ENCODE measurements around the gene RPL36A. TPM values are rescaled to one million over a fixed set of nuclear protein-coding genes. Genes with fewer than 3 reads are reported as not detected.

RPL36A gene
- total RNA-seq, 1 donor from 2014 or later, result 147 TPM

DNA sequence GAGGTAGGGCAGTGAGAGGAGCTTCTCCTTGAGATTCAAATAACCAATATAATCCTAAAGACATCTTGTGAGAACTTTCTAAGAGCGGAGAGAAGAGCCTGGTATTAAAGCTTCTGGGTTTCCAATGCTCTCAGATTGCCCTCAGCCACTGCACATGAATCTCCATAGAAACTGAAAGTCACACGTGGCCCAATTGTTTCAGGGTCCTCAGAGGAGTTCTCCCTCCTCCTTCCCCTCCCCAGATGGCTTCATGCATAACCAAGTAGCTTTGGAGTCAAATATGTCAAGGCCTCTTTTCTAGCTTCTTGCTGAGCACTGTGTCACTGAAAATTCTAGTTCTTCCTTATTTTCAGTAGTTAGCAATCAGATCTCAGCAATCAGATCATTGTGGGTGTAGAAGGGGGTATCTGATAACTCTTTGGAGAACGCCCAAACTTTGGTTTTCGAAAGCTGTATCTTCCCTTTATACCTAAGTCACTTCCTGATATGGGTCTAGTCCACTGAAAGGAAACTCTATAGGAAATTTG is 7.1 kb upstream of the RPL36A start:
- H3K9me3 Mint-ChIP-seq (ENCODE audit: unreplicated experiment), result no peaks in the 10 kb centered on the region
- H3K4me1 Mint-ChIP-seq (ENCODE audit: low read depth, unreplicated experiment), result no peaks in the 10 kb centered on the region
- no peak for DNase-seq
- no peaks in the 10 kb centered on the region for H3K36me3 Mint-ChIP-seq (ENCODE audit: unreplicated experiment)
- TF ChIP-seq, protein P1, sequence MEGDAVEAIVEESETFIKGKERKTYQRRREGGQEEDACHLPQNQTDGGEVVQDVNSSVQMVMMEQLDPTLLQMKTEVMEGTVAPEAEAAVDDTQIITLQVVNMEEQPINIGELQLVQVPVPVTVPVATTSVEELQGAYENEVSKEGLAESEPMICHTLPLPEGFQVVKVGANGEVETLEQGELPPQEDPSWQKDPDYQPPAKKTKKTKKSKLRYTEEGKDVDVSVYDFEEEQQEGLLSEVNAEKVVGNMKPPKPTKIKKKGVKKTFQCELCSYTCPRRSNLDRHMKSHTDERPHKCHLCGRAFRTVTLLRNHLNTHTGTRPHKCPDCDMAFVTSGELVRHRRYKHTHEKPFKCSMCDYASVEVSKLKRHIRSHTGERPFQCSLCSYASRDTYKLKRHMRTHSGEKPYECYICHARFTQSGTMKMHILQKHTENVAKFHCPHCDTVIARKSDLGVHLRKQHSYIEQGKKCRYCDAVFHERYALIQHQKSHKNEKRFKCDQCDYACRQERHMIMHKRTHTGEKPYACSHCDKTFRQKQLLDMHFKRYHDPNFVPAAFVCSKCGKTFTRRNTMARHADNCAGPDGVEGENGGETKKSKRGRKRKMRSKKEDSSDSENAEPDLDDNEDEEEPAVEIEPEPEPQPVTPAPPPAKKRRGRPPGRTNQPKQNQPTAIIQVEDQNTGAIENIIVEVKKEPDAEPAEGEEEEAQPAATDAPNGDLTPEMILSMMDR (IDR thresholded peaks at IDR 0.05; ENCODE audit: partially characterized antibody, unreplicated experiment), result no peak
- no peak overlapping the region for H3K27ac Mint-ChIP-seq (ENCODE audit: unreplicated experiment)
- peaks cover 3% of the 10 kb centered on the region for H3K27me3 Mint-ChIP-seq (ENCODE audit: unreplicated experiment)
- no peak overlapping the region for H3K4me3 Mint-ChIP-seq (ENCODE audit: unreplicated experiment)

DNA sequence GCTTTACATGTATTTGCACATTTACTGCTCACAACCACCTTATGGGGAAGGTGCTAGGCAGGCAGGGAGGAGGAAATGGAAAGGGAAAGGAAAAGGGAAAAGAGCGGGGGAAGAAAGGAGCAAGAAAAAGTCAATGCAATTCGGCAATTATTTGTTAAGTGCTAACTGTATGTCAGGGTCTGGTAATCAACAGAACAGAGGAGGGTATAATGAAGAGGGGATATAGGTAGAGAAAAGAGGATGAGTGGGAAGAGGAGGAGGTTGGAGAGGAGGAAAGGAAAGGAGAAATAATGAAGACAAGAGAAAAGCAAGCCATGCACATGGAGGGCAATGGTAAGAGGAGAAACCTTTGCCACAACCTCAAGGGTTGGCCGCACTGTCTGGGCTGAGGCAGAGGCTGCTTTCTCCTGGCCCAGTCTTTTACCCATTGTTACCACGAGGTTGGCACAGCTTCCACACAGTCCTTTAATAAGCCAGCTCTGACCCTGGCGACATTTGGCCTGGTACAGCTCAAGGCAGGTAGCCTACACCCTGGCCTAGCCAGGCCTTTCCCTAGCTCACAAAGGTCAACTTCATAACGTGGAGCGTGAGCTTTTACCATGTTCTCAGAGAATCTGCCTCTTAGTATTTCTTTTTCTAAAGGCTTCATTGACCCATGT is 5.7 kb upstream of the RPL36A start:
- Mint-ChIP-seq H3K9me3 (ENCODE audit: unreplicated experiment) (peaks cover 2% of the 10 kb centered on the region), H3K4me3 (ENCODE audit: unreplicated experiment) (no peak overlapping the region), H3K36me3 (ENCODE audit: unreplicated experiment) (no peaks in the 10 kb centered on the region), H3K27ac (ENCODE audit: unreplicated experiment) (no peak overlapping the region), H3K27me3 (ENCODE audit: unreplicated experiment) (peaks cover 3% of the 10 kb centered on the region), H3K4me1 (ENCODE audit: low read depth, unreplicated experiment) (no peaks in the 10 kb centered on the region)
- TF ChIP-seq, protein P1 (IDR thresholded peaks at IDR 0.05; ENCODE audit: partially characterized antibody, unreplicated experiment), result no peak
- DNase-seq, result no peak

DNA sequence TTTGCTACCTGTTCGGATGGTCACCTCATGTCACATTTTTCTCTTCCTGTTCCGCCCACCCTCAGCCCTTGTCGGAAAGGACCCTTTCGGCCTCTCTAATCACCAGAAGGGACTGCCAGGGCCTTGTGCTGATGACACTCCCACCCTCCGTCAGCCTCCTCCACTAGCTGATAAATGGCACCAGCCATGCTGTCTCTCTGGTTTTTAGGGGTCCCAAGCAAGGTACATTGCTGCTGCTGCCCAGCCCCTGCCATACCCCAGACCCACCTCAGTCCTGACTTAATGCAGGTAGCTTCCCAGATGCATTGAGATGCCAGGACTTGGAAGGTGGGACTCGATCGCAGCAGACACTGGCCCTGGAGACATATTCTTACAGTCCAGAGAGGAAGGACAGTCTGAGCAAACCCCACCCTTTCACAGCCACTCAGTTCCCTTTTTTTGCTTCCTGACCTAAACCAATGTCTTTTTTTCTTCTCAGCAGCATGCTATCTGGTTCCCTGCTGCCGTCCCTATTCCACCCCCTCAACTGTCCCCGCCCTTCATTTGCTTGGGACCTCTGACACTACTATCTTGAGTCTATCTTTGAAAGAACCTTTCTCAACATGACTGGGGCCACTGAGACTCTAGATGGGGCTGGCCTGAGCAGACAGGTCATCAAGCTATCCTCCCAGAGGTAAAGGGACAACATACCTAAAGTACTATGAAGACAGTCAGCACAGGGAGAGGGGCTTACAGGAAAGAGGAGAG is 4.8 kb upstream of the RPL36A start, which contains the start of gene BTK:
Gene BTK, minus strand, starts transcription at position 397 of the 747 bp plus-strand sequence. CDS start 10,907 bp downstream, outside the sequence.
- DNase-seq, result no peak
- TF ChIP-seq, protein P1 (IDR thresholded peaks at IDR 0.05; ENCODE audit: partially characterized antibody, unreplicated experiment), result no peak
- no peaks in the 10 kb centered on the region for H3K36me3 Mint-ChIP-seq (ENCODE audit: unreplicated experiment)
- H3K4me1 Mint-ChIP-seq (ENCODE audit: low read depth, unreplicated experiment), result peaks cover 1% of the 10 kb centered on the region
- H3K27ac Mint-ChIP-seq (ENCODE audit: unreplicated experiment), result no peak within 1 kb of the TSS
- H3K9me3 Mint-ChIP-seq (ENCODE audit: unreplicated experiment), result peaks cover 2% of the 10 kb centered on the region
- H3K27me3 Mint-ChIP-seq (ENCODE audit: unreplicated experiment), result peaks cover 3% of the 10 kb centered on the region
- H3K4me3 Mint-ChIP-seq (ENCODE audit: unreplicated experiment), result no peak within 1 kb of the TSS

DNA sequence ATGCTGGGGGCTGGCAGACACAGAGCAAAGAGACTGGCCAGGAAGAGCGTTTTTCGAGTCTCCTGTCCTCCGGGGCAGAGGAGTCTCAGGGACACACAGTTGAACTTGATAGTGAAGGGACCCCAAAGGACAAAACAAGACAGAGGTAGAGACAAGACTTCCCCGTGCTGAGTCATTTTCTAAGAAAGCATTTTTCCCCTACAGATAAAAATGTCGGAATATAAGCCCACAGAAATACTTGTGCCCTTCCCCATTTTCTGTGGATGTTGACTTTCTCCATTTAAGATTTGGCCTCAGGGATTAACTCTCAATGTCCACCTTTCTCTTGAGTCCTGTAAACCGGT is 4.3 kb upstream of the RPL36A start:
- TF ChIP-seq, protein P1 (IDR thresholded peaks at IDR 0.05; ENCODE audit: partially characterized antibody, unreplicated experiment), result no peak
- Mint-ChIP-seq H3K36me3 (ENCODE audit: unreplicated experiment) (no peaks in the 10 kb centered on the region), H3K4me3 (ENCODE audit: unreplicated experiment) (no peak overlapping the region), H3K9me3 (ENCODE audit: unreplicated experiment) (peaks cover 2% of the 10 kb centered on the region), H3K27ac (ENCODE audit: unreplicated experiment) (no peak overlapping the region), H3K27me3 (ENCODE audit: unreplicated experiment) (peaks cover 3% of the 10 kb centered on the region), H3K4me1 (ENCODE audit: low read depth, unreplicated experiment) (peaks cover 1% of the 10 kb centered on the region)
- DNase-seq, result no peak

DNA sequence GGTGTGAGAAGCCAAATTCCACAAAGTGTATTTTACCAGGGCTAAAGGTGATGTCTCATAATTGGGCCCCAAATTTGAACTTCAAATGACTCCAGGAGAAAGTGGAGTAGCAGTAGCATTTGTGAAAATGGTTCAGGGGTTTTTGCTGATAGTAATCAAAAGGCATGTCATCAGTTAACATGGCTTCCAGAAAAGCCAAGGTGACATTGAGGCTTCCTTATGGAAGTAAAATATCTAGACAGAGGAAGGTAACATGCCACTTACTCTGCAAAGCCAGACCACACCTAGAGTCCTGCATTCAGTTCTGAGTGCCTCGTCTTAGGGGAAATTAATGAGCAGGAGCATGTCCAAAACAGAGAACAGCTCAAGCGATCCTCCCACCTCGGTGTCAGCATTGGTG is 2.2 kb upstream of the RPL36A start:
- TF ChIP-seq, protein P1 (IDR thresholded peaks at IDR 0.05; ENCODE audit: partially characterized antibody, unreplicated experiment), result no peak
- Mint-ChIP-seq H3K4me1 (ENCODE audit: low read depth, unreplicated experiment) (peaks cover 1% of the 10 kb centered on the region), H3K36me3 (ENCODE audit: unreplicated experiment) (no peaks in the 10 kb centered on the region), H3K27ac (ENCODE audit: unreplicated experiment) (no peak overlapping the region), H3K9me3 (ENCODE audit: unreplicated experiment) (peaks cover 2% of the 10 kb centered on the region), H3K27me3 (ENCODE audit: unreplicated experiment) (peaks cover 4% of the 10 kb centered on the region), H3K4me3 (ENCODE audit: unreplicated experiment) (no peak overlapping the region)
- no peak for DNase-seq
